HEK293T (cell line): ENCODE data around the gene EFEMP1.

Experiments used
- CTCF ChIA-PET: fragments of 350-600 bp; formaldehyde crosslinking; extraction: SDS; loops from one replicate; lab custom pipeline; 2021; ENCODE audit warnings: antibody characterized with exemption, inconsistent platforms; lab: Yijun Ruan, JAX
- POLR2A ChIA-PET: fragments of 350-600 bp; formaldehyde crosslinking; extraction: SDS; loops from one replicate; lab custom pipeline; 2020; ENCODE audit warnings: antibody characterized with exemption, inconsistent platforms; lab: Yijun Ruan, JAX
- DNase-seq: peaks from one replicate; pipeline ENCODE4 v3.0.0; 2012; ENCODE audit warnings: mixed read lengths; ENCODE audit errors: extremely low spot score
- ARNT ChIP-seq: fragments of 450-650 bp; IDR thresholded peaks from 2 replicates; pipeline ENCODE4 v1.6.1; 2017; ENCODE audit warnings: mild to moderate bottlenecking
- BHLHE40 ChIP-seq: fragments of 450-650 bp; IDR thresholded peaks from 2 replicates; pipeline ENCODE4 v1.6.1; 2016; ENCODE audit warnings: mild to moderate bottlenecking, moderate library complexity, borderline replicate concordance
- CTBP1 ChIP-seq: fragments of 450-650 bp; IDR thresholded peaks from 2 replicates; pipeline ENCODE4 v1.6.1; 2016; ENCODE audit warnings: borderline replicate concordance
- ELF4 ChIP-seq: fragments of 450-650 bp; IDR thresholded peaks from 2 replicates; pipeline ENCODE4 v1.6.1; 2017; ENCODE audit warnings: antibody characterized with exemption
- FOXA1 ChIP-seq: fragments of 450-650 bp; IDR thresholded peaks from 2 replicates; pipeline ENCODE4 v1.6.1; 2016; ENCODE audit warnings: mild to moderate bottlenecking
- FOXK2 ChIP-seq: fragments of 450-650 bp; IDR thresholded peaks from 2 replicates; pipeline ENCODE4 v1.6.1; 2016; ENCODE audit warnings: mild to moderate bottlenecking
- FOXM1 ChIP-seq: fragments of 450-650 bp; IDR thresholded peaks from 2 replicates; pipeline ENCODE4 v1.6.1; 2017; ENCODE audit warnings: mild to moderate bottlenecking, borderline replicate concordance
- HDGF ChIP-seq: fragments of 450-650 bp; IDR thresholded peaks from 2 replicates; pipeline ENCODE4 v1.6.1; 2017; ENCODE audit warnings: antibody characterized with exemption, borderline replicate concordance
- L3MBTL2 ChIP-seq: fragments of 450-650 bp; conservative IDR thresholded peaks from 2 replicates; pipeline ENCODE4 v1.6.1; 2016; ENCODE audit warnings: mild to moderate bottlenecking
- LEF1 ChIP-seq: fragments of 450-650 bp; IDR thresholded peaks from 2 replicates; pipeline ENCODE4 v1.6.1; 2017; ENCODE audit warnings: mild to moderate bottlenecking, borderline replicate concordance
- NFRKB ChIP-seq: fragments of 450-650 bp; IDR thresholded peaks from 2 replicates; pipeline ENCODE4 v1.6.1; 2016; ENCODE audit warnings: mild to moderate bottlenecking, moderate library complexity
- SP1 ChIP-seq: fragments of 450-650 bp; IDR thresholded peaks from 2 replicates; pipeline ENCODE4 v1.6.1; 2017
- SUZ12 ChIP-seq: fragments of 450-650 bp; IDR thresholded peaks from 2 replicates; pipeline ENCODE4 v1.6.1; 2016; ENCODE audit warnings: mild to moderate bottlenecking
- TARDBP ChIP-seq: fragments of 450-650 bp; IDR thresholded peaks from 2 replicates; pipeline ENCODE4 v1.6.1; 2016
- ZNF384 ChIP-seq: fragments of 450-650 bp; IDR thresholded peaks from 2 replicates; pipeline ENCODE4 v1.6.1; 2016
- TF ChIP-seq, protein P1 (sequence below): fragments of 450-650 bp; IDR thresholded peaks from 2 replicates; pipeline ENCODE4 v1.6.1; 2016

Gene EFEMP1

DNA sequence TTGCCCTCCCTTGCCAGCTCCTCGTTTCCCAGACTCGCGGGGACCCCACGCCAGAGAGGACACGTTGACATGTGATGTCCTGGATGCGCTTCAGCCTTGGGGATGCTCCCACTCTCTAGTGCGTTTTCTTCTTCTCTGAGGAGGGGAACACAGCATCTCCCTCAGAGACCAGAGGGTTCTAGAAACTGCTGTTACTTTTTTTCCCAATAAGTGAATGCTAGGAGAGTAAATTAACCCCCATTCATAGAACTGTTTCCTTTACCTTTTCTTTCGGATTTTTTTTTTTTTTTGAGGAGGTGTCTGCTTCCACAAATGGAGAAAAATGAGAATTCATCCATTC is 370 bp upstream of the EFEMP1 start:
- CTCF ChIA-PET: no interaction called here
- TF ChIP-seq ZNF384 (no peak), FOXM1 (no peak), BHLHE40 (no peak), FOXA1 (no peak), TARDBP (no peak), SUZ12 (no peak), SP1 (no peak), LEF1 (no peak)
- DNase-seq: no peak
- POLR2A ChIA-PET: interaction anchor here (1.7 kb wide), 1 partner anchor 25 kb away, joined by 4 read pairs; no protein-coding TSS in a partner anchor

DNA sequence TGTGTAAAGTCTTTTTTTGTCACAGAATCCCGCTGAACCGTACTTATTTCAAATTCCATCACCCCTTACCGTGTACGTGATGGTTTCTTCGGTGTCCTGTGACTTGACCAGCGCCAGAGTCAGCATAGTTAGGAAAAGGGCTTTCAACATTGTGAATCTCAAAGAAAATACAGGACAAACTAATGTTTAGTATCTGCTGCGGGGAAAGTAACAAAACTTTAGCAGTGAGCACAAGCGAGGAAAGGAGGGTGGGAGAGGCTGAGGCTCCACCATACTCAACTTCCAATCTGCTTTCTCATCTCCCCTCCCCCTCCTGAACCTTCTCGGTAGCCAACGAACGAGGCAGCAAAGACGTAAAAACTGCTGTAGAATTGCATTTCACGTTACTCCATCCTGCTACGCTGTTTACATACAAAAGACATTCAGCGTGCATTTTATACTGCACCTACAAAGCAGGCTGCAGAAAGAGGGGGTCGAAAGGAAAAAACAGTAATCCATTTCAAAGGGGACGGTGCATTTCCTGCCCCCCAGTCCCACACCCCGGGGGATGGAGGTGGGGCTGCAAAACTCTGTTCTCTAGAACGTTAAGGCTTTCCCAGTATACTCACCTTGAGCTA is 1.2 kb downstream of the EFEMP1 start:
- no peak for TF ChIP-seq LEF1
- TF ChIP-seq ELF4: no peak
- TF ChIP-seq FOXM1: no peak
- no peak for TF ChIP-seq TARDBP
- TF ChIP-seq FOXA1: no peak
- ChIA-PET POLR2A (interaction anchor here (1.7 kb wide), 1 partner anchor 26 kb away, joined by 4 read pairs; no protein-coding TSS in a partner anchor), CTCF (no interaction called here)
- DNase-seq: no peak

DNA sequence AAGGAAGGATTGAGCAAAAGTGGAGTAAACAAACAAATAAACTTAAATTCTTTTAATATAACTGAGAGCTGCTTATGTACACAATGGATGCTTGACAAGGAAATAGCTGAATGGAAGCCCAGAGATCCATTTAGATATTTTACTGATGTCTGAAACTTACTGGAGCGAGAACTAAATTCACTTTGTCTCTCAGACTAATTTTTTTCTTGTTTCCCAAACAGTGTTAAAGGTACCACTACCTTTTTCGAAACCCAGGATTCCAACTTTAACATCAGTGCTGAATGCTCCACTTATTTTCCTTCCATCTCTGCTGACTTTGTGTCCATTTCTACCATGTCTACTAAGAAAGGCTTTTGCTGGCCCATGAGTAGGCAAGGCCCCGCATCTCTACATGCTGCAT is 4.0 kb downstream of the EFEMP1 start:
- CTCF ChIA-PET: interaction anchor here (0.7 kb wide), 1 partner anchor 58 kb away, joined by 3 read pairs; no protein-coding TSS in a partner anchor

DNA sequence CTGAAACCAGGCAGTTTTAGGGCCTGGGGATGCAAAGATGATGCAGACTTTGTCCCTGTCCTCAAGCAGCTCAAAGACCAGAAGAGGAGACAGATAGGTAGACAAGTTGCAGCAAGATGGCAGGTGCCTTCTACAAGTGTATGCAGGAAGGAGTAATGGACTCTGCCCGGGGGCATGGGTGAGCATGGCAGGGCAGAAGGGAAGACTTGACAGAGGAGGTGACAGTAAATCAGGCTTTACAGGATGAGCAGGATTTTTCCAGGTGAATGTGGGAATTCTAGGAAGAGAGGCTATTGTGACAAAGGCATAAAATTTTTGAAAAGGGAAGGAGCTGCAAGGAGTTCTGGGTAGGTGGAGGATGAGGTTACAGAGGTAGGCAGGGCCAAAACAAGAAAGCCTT is 4.7 kb downstream of the EFEMP1 start:
- POLR2A ChIA-PET: no interaction called here
- no peak for DNase-seq
- TF ChIP-seq FOXM1 (no peak), NFRKB (no peak), ELF4 (no peak), LEF1 (no peak), ARNT (no peak), TARDBP (no peak), SUZ12 (no peak), CTBP1 (no peak), FOXA1 (no peak), L3MBTL2 (no peak), ZNF384 (no peak), HDGF (no peak)
- CTCF ChIA-PET: no interaction called here

More for the DNA sequence above, 4.0 kb downstream of the EFEMP1 start:
- DNase-seq: no peak
- TF ChIP-seq SP1 (no peak), FOXK2 (no peak), FOXM1 (no peak), L3MBTL2 (no peak), SUZ12 (no peak), NFRKB (no peak), FOXA1 (no peak), ZNF384 (no peak)
- POLR2A ChIA-PET: no interaction called here

DNA sequence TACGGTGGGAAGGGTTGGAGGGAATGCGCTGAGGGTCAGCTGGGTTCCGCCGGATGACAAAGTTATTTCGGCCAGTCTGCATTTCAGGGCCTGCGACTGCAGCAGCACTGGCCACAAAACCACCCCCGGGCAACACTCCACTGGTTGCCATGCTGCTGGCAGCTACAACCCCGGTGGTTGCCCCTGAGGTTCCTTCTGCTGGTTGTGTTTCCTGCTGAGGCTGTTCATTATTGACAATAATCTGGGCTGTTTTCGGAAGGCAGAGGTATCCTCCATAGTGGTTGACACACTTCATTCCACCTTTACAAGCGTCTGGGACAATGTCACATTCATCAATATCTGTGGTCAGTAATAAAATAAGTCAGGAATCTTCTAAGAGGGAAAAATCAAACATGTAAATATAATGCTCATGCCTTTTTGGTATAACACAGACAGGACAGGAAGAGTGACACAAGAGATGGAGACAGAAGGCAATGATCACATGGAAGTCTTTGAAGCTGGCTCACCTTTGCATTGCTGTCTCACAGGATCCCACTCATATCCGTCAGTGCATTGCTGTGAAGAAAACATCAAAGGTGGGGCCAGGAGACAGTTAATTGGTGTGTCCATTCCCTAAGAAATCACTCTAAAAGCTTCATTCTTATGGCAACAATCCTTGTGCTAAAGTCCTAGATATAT is 5.7 kb downstream of the EFEMP1 start:
- no peak for DNase-seq
- TF ChIP-seq FOXM1 (no peak), LEF1 (no peak)
- ChIA-PET CTCF (interaction anchor here (0.8 kb wide), 1 partner anchor 353 kb away, joined by 3 read pairs; no protein-coding TSS in a partner anchor), POLR2A (no interaction called here)

DNA sequence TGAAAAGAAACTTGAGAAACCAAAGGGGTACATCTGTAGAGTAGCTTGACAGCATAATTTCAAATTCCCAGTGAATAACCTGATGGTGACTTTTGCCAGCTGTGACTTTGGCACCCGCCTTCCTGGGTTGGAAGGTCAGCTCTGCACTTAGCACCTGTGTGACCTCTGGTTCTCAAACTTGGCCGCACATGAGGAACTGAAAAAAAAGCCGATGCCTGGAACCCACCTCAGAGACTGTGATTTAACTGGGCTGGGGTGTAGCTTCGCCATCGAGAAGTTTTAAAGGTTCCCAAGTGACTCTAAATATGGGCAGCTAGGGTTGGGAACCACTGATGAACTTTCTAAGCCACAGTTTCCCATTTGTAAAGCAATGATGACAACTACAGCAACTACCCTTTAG is 6.5 kb downstream of the EFEMP1 start:
- ChIA-PET POLR2A (no interaction called here), CTCF (interaction anchor here (0.8 kb wide), 1 partner anchor 354 kb away, joined by 3 read pairs; no protein-coding TSS in a partner anchor)
- TF ChIP-seq ZNF384 (no peak), ELF4 (no peak)
- DNase-seq: no peak

DNA sequence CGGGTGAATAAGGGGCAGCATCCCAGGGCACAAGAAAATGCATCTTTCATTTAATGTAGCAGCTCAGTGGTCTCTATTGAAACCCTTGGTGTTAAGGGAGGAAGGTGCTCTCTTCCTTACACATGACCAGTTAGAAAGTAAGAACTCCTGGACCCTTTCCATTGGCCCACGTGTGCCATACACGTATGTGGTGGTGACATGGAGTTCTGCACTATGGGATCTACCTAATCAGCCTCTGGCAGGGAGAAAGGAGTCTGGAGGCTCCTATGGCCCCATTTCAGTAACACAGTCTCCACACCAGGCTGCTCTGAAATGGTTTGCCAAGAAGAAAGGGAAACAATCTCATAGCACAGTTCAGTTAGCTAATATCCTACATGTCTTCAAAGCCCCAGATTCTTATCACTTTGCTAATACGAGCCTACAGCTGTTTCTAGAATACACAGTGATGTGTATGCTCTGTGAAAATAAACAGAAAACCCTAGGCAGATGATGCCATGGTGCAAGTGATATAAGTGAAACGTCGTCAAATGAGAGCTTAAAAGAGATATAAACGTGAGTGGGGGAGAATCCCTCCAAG is 7.0 kb downstream of the EFEMP1 start:
- ChIA-PET CTCF (no interaction called here), POLR2A (no interaction called here)
- TF ChIP-seq ZNF384: no peak
- TF ChIP-seq ARNT: no peak
- TF ChIP-seq CTBP1: no peak
- no peak for TF ChIP-seq BHLHE40
- no peak for TF ChIP-seq SUZ12
- no peak for TF ChIP-seq LEF1
- no peak for TF ChIP-seq L3MBTL2
- no peak for TF ChIP-seq FOXK2
- TF ChIP-seq HDGF: no peak
- TF ChIP-seq NFRKB: no peak
- TF ChIP-seq, protein P1, sequence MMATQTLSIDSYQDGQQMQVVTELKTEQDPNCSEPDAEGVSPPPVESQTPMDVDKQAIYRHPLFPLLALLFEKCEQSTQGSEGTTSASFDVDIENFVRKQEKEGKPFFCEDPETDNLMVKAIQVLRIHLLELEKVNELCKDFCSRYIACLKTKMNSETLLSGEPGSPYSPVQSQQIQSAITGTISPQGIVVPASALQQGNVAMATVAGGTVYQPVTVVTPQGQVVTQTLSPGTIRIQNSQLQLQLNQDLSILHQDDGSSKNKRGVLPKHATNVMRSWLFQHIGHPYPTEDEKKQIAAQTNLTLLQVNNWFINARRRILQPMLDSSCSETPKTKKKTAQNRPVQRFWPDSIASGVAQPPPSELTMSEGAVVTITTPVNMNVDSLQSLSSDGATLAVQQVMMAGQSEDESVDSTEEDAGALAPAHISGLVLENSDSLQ: no peak
- TF ChIP-seq SP1: no peak
- TF ChIP-seq TARDBP: no peak
- no peak for TF ChIP-seq FOXM1
- TF ChIP-seq FOXA1: no peak
- no peak for DNase-seq

DNA sequence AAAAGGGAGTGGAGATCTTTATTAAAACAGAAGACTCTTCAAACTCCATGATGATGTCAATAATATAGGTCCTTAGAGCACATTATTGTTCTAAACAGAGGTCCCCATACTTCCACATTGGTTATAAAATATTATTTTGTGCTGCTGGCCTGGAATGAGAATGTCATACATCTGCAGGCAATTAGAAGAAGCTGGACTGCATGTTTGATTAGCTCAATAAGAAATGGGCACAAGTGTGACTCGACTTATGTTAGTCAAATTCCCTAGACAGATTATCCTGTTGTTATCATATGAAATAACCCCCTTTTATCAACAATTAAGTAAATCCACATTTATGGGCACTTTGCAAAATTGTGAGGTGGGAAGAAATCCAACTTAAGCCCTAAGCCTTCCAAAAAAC is 8.8 kb downstream of the EFEMP1 start:
- ChIA-PET CTCF (no interaction called here), POLR2A (no interaction called here)
- no peak for DNase-seq
- TF ChIP-seq CTBP1 (no peak), ELF4 (no peak), SUZ12 (no peak), HDGF (no peak), FOXM1 (no peak), ARNT (no peak)
